Parathyroid adenoma (tissue), 2 donors: ENCODE data around the gene EGR4.
A peak's percentile ranks its signal among the peaks of the same experiment; 100 is the strongest.

ENCODE experiments used
- H2AFZ ChIP-seq: fragments of 300-600 bp; sonication (generic); one replicate; pipeline ENCODE4 v1.7.0; 2017; ENCODE audit warnings: antibody characterized with exemption, mild to moderate bottlenecking
- H3K27ac ChIP-seq: fragments of 300-600 bp; sonication (generic); one replicate; pipeline ENCODE4 v1.7.0; 2017
- H3K27me3 ChIP-seq: fragments of 300-600 bp; sonication (generic); one replicate; pipeline ENCODE4 v1.7.0; 2017; ENCODE audit warnings: low read length; ENCODE audit not compliant: control insufficient read depth, insufficient read depth
- H3K36me3 ChIP-seq: fragments of 300-600 bp; sonication (generic); one replicate; pipeline ENCODE4 v1.7.0; 2017; ENCODE audit warnings: low read length; ENCODE audit not compliant: control insufficient read depth, insufficient read depth
- H3K4me1 ChIP-seq: fragments of 300-600 bp; sonication (generic); one replicate; pipeline ENCODE4 v1.7.0; 2017; ENCODE audit warnings: control low read depth
- H3K4me2 ChIP-seq: fragments of 300-600 bp; sonication (generic); one replicate; pipeline ENCODE4 v1.7.0; 2017; ENCODE audit warnings: low read length
- H3K4me3 ChIP-seq: fragments of 300-600 bp; sonication (generic); one replicate; pipeline ENCODE4 v1.7.0; 2017; ENCODE audit warnings: low read depth, low read length
- H3K79me2 ChIP-seq: fragments of 300-600 bp; sonication (generic); one replicate; pipeline ENCODE4 v1.7.0; 2017; ENCODE audit warnings: control low read depth
- H3K9ac ChIP-seq: fragments of 300-600 bp; sonication (generic); one replicate; pipeline ENCODE4 v1.7.0; 2017; ENCODE audit warnings: mild to moderate bottlenecking
- H3K9me3 ChIP-seq: fragments of 300-600 bp; sonication (generic); one replicate; pipeline ENCODE4 v1.7.0; 2017; ENCODE audit warnings: low read length; ENCODE audit not compliant: control insufficient read depth
- TF ChIP-seq, protein P1 (sequence below): fragments of 300-600 bp; sonication (generic); IDR thresholded peaks from one replicate; pipeline ENCODE4 v1.7.0; 2017; ENCODE audit warnings: antibody characterized with exemption, mild to moderate bottlenecking
- donor health status: primary hyperparathyroidism.

EGR4 gene

DNA sequence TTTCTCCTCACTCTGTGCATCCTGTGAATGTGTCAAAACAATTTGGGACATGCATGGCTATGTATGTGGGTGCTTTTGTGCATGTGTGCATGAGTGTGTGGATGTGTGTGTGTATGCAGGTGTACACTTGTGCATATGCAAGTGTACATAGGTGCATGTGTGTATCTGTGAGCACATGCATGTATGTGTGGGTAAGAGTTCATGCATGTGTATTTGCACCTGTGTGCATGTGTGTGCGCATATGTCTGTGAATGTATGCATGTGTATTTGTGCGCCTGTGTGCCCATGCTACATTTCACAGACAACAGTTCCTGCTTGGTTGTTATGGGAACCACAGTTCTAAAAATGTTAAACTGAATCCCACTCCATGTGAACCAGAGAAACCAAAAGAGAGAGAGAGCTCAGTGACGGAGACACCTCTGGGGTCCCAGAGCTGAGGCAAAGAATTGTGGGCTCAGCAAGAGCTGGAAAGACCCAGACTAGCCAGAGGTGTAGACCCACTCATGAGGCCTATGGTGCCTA is 7.2 kb downstream of the EGR4 start:
- TF ChIP-seq, protein P1, sequence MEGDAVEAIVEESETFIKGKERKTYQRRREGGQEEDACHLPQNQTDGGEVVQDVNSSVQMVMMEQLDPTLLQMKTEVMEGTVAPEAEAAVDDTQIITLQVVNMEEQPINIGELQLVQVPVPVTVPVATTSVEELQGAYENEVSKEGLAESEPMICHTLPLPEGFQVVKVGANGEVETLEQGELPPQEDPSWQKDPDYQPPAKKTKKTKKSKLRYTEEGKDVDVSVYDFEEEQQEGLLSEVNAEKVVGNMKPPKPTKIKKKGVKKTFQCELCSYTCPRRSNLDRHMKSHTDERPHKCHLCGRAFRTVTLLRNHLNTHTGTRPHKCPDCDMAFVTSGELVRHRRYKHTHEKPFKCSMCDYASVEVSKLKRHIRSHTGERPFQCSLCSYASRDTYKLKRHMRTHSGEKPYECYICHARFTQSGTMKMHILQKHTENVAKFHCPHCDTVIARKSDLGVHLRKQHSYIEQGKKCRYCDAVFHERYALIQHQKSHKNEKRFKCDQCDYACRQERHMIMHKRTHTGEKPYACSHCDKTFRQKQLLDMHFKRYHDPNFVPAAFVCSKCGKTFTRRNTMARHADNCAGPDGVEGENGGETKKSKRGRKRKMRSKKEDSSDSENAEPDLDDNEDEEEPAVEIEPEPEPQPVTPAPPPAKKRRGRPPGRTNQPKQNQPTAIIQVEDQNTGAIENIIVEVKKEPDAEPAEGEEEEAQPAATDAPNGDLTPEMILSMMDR = no peak
- no peak overlapping the region for H3K27ac ChIP-seq
- H3K79me2 ChIP-seq = no peaks in the 10 kb centered on the region

DNA sequence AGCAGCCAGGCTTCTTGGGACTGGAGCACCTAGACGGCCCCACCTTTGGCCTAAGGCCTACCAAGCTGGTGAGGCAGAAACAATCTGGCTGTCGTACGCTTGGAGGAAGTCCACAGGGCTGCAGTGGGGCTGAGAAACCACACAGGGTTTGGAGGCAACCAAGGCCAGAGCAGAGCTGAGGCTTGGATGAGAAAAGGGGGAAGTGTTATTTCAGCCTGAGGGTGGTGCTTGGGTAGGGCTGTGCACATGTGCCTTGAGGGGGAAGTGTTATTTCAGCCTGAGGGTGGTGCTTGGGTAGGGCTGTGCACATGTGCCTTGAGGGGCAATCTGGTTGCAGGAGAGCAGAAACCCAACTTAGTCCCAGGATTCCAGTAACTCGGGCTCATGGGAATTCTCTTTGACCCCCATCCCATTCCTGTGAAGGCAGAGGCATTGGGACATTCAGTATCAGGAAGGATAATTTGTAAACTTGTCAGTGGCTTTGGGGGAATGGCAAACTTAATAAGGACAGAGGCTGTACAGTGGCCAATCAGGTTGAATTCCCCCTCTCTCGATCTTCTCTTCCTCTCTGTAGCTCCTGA is 8.1 kb downstream of the EGR4 start:
- TF ChIP-seq, protein P1 = no peak
- Histone ChIP-seq H3K79me2 (no peaks in the 10 kb centered on the region), H3K9ac (no peak overlapping the region), H3K36me3 (no peaks in the 10 kb centered on the region), H3K4me2 (peak overlapping the region; percentile 73), H3K9me3 (no peaks in the 10 kb centered on the region), H3K27me3 (no peaks in the 10 kb centered on the region), H2AFZ (peak overlapping the region; percentile 93), H3K4me3 (no peak overlapping the region), H3K4me1 (peaks cover 12% of the 10 kb centered on the region), H3K27ac (no peak overlapping the region)

More for the DNA sequence above, 7.2 kb downstream of the EGR4 start:
- H3K36me3 ChIP-seq = no peaks in the 10 kb centered on the region
- H3K27me3 ChIP-seq = no peaks in the 10 kb centered on the region
- no peak overlapping the region for H3K9ac ChIP-seq
- peaks cover 12% of the 10 kb centered on the region for H3K4me1 ChIP-seq
- H3K9me3 ChIP-seq = no peaks in the 10 kb centered on the region
- no peak overlapping the region for H2AFZ ChIP-seq
- H3K4me2 ChIP-seq = no peak overlapping the region
- no peak overlapping the region for H3K4me3 ChIP-seq

DNA sequence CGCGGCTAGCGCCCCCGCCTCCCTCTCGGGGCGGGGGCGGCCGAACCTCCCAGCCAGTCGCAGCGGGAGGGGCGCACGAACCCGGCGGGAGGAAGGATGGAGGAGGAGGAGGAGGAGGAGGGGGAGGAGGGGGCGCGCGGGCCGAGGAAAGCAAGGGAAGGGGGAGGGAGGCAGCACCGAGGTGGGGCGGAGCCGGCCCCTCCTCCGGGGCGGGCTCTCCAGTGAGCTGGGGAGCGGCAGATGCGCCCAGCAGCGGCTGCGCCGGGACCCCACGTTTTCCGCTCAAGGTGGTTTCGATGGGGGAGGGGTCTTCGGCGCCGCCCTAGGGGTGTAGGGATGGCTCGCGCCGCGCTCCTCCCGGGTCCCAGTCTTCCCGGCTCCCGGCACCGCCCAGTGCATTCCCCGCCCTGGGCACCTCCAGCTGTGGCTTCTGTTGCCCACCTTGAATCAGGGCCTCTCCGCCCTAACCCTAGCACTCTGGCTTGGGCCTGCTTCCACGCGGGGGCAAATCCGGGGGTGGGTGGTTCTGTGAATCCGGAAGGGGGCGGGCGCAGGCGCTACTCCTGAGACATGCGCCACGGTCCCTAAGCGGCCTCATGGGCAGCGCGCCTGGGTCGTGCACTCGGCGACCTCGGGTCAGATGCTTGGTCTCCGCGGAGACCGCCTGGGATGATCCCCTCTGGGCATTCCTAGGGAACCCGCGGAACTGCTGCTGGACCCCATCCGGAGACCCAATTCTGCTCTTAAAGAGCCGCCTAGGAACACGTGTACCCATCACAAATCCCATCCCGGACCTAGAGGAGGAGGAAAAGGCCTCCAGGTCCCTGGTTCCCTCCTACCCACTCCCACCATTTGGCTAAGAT is 8.8 kb downstream of the EGR4 start, which contains the start of gene FBXO41:
Gene FBXO41, minus strand, starts transcription at position 183 of the 863 bp plus-strand sequence. CDS start 14,848 bp downstream, outside the sequence.
- Histone ChIP-seq H3K27me3 (no peaks in the 10 kb centered on the region), H3K36me3 (no peaks in the 10 kb centered on the region), H3K9ac (peak within 1 kb of the TSS; percentile 54), H3K79me2 (no peaks in the 10 kb centered on the region), H2AFZ (peak within 1 kb of the TSS; percentile 93), H3K4me2 (peak within 1 kb of the TSS; percentile 73), H3K9me3 (no peaks in the 10 kb centered on the region), H3K4me1 (peaks cover 12% of the 10 kb centered on the region), H3K4me3 (peak within 1 kb of the TSS; percentile 48), H3K27ac (peak within 1 kb of the TSS; percentile 43)
- TF ChIP-seq, protein P1 = no peak

DNA sequence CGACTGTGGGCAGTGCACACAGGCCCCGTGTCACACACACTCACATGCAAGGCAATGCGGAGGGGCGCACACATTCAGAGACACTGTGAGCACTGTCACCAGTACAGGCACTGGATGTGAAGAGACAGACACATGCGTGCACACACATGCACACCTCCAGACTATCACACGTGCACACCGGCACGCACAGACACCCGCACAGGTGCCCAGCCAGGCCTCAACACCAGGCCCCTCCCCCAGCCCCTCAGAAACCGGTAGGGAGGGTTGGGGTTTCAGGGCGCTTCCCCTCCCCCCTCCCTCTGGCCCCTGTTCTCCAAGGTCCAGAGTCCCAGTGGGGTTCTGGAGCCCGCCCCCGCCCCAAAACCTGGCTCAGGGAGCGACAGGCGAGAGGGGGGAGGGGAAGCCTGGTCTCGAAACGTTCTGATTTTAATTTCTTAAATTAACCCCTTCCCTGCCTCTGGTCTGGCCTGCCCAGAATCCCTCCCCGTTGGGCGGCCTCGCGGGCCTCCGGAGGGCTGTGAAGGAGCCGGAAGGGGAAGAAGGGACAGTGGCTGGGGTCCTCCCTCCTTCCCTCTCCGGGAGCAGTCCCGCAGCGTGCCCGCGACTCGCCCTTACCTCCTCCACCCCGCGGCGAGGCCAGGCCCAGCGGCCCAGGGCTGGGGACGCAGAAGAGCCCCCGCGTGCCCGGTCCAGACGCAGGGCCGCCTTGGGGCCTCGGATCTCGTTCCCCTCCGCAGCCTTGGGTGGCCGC is 9.6 kb downstream of the EGR4 start:
- Histone ChIP-seq H3K27ac (peak overlapping the region; percentile 43), H3K4me3 (peak overlapping the region; percentile 48)
- TF ChIP-seq, protein P1 = no peak

More for the DNA sequence above, 9.6 kb downstream of the EGR4 start:
- Histone ChIP-seq H3K36me3 (no peaks in the 10 kb centered on the region), H3K4me2 (peak overlapping the region; percentile 73), H3K4me1 (peaks cover 12% of the 10 kb centered on the region), H3K9me3 (no peaks in the 10 kb centered on the region), H2AFZ (peak overlapping the region; percentile 93), H3K27me3 (no peaks in the 10 kb centered on the region), H3K9ac (peak overlapping the region; percentile 54), H3K79me2 (no peaks in the 10 kb centered on the region)
